ENCODE results near the gene SHROOM1. TPM values are rescaled to one million over a fixed set of nuclear protein-coding genes. Genes with fewer than 3 reads are reported as not detected.

Gene SHROOM1
- total and polyA plus RNA-seq, 9 of the 15 experiments (the other 6 are each of a cell fraction or from before 2014, with no cell fraction given), result 0.44 to 26.5 (median 11.9) TPM

GRCh38 chr5:132839426-132840301 is 9.2 kb upstream of the SHROOM1 start:
- intact Hi-C loops (cut with micrococcal nuclease), result no loop called here
- no peaks in the 10 kb centered on the region for H3K79me2 ChIP-seq (ENCODE audit: control insufficient read depth, insufficient read depth, low read length)
- H3K4me2 ChIP-seq (ENCODE audit: insufficient read depth, low read length), result no peak overlapping the region

More at GRCh38 chr5:132839426-132840301, 9.2 kb upstream of the SHROOM1 start:
- CTCF ChIA-PET (ENCODE audit: low intra/inter-chr PET ratio), result no interaction called here
- Histone ChIP-seq H3K27me3 (ENCODE audit: control insufficient read depth in 2 of 2, insufficient read depth in 2 of 2, low read length in 2 of 2) (no peaks in the 10 kb centered on the region), H3K9me3 (replicated peaks; ENCODE audit: control insufficient read depth, insufficient read depth, low read depth, low read length) (no peaks in the 10 kb centered on the region), H3K27ac (ENCODE audit: extremely low read depth, low read depth, low read length) (no peak overlapping the region), H3K9ac (ENCODE audit: insufficient read depth in 1 of 2, low read depth in 2 of 2, low read length in 2 of 2) (no peak overlapping the region), H2AFZ (ENCODE audit: low read depth, low read length) (peak overlapping the region; percentile 69), H3K36me3 (ENCODE audit: control insufficient read depth, insufficient read depth, low read length) (no peaks in the 10 kb centered on the region), H3K4me3 (no peak overlapping the region), H4K20me1 (replicated peaks; ENCODE audit: control insufficient read depth, insufficient read depth, low read length) (no peaks in the 10 kb centered on the region), H3K9me1 (ENCODE audit: control insufficient read depth, insufficient read depth, low read length) (no peaks in the 10 kb centered on the region), H3K4me1 (replicated peaks in 1 of 2; ENCODE audit: control insufficient read depth in 2 of 2, insufficient read depth in 2 of 2, low read length in 2 of 2) (peaks cover 0 to 19% of the 10 kb centered on the region in 2 experiments; a peak in 3 of 5 replicates)
- POLR2A ChIA-PET, result interaction anchor here (0.7 to 1.6 kb wide), 4 partner anchors 9 to 15 kb away, joined by 3 to 8 read pairs (median 4); partner anchors contain the start of gene SHROOM1
- in situ Hi-C loops (cut with MboI), result no loop called here
- ATAC-seq (no peak; the same call in 2 of the 3 replicates), DNase-seq (ENCODE audit: extremely low read depth in 1 of 4, low spot score in 3 of 4) (no peak), FAIRE-seq (no peak)
- 67% methylated on average over 8 of the region's 8 CpGs for WGBS (ENCODE audit: insufficient coverage, low coverage, missing lambda C conversion rate)
- TF ChIP-seq ZNF785 (CRISPR knock-in tag; IDR thresholded peaks at IDR 0.05) (no peak), HNRNPH1 (optimal IDR thresholded peaks at IDR 0.05; ENCODE audit: low read depth, low read length) (no peak), POLR3G (IDR thresholded peaks at IDR 0.05; ENCODE audit: extremely low read depth, insufficient read length, insufficient replicate concordance) (no peak), BCOR (IDR thresholded peaks at IDR 0.05) (no peak), KLF16 (IDR thresholded peaks at IDR 0.05) (no peak), ZFP30 (CRISPR knock-in tag; IDR thresholded peaks at IDR 0.05; ENCODE audit: borderline replicate concordance) (no peak), CHD1 (IDR thresholded peaks at IDR 0.05; ENCODE audit: low read length) (no peak), FOXJ2 (tag; IDR thresholded peaks at IDR 0.05) (no peak), CUX1 (CRISPR knock-in tag; IDR thresholded peaks at IDR 0.05) (no peak), ZNF146 (CRISPR knock-in tag; IDR thresholded peaks at IDR 0.05; ENCODE audit: unreplicated experiment) (no peak), CHD2 (IDR thresholded peaks at IDR 0.05; ENCODE audit: low read depth, low read length) (no peak), ZBTB5 (IDR thresholded peaks at IDR 0.05) (no peak), MTF1 (CRISPR knock-in tag; IDR thresholded peaks at IDR 0.05; ENCODE audit: borderline replicate concordance) (no peak)
- no TSS peak for BruUV-seq (replicated peaks)

Measured in K562 (cell line).